ENCODE measurements around the gene IGSF9. TPM values are rescaled to one million over a fixed set of nuclear protein-coding genes. Genes with fewer than 3 reads are reported as not detected.

IGSF9 gene
- 0.16 TPM in 1 of 2 replicates, not detected in the other for total RNA-seq (2014; rRNA removed; shearing (Covaris generic))

GRCh38 chr1:159945483-159946241 is at the start of gene IGSF9:
TSS of gene IGSF9 (minus strand) at chr1:159945613. CDS start at chr1:159943454, 2,159 bp downstream.
- peaks cover 7% of the 10 kb centered on the region for H3K4me1 ChIP-seq (replicated peaks)
- DNase-seq (ENCODE audit: low read depth in 1 of 2, low spot score in 2 of 2), result peak; percentile 58 to 76
- H3K9me3 ChIP-seq (replicated peaks), result no peaks in the 10 kb centered on the region
- no peak within 1 kb of the TSS for H3K4me3 ChIP-seq
- no peak within 1 kb of the TSS for H3K27ac ChIP-seq
- peaks cover 47% of the 10 kb centered on the region for H3K27me3 ChIP-seq (replicated peaks)
- no peaks in the 10 kb centered on the region for H3K36me3 ChIP-seq

- DNase-seq (ENCODE audit: low read depth in 1 of 2, low spot score in 2 of 2), result no peak
- peaks cover 20% of the 10 kb centered on the region for H3K4me1 ChIP-seq (replicated peaks)
- H3K9me3 ChIP-seq (replicated peaks), result no peaks in the 10 kb centered on the region
- H3K4me3 ChIP-seq, result no peak overlapping the region
- no peaks in the 10 kb centered on the region for H3K36me3 ChIP-seq
- peaks cover 6% of the 10 kb centered on the region; the same call in 1 of the 2 replicates for H3K27me3 ChIP-seq (replicated peaks)
- no peak overlapping the region for H3K27ac ChIP-seq
These were observed 49.5 kb upstream of the IGSF9 start for GRCh38 chr1:159994896-159995295.

GRCh38 chr1:159993911-159994310 is 48.5 kb upstream of the IGSF9 start:
- no peak overlapping the region for H3K27ac ChIP-seq
- no peaks in the 10 kb centered on the region for H3K36me3 ChIP-seq
- H3K27me3 ChIP-seq (replicated peaks), result 0 out of 2 replicates have a peak, but pooled peaks cover 9% of the 10 kb centered on the region
- no peak for DNase-seq (ENCODE audit: low read depth in 1 of 2, low spot score in 2 of 2)
- no peaks in the 10 kb centered on the region for H3K9me3 ChIP-seq (replicated peaks)
- peaks cover 20% of the 10 kb centered on the region for H3K4me1 ChIP-seq (replicated peaks)
- H3K4me3 ChIP-seq, result no peak overlapping the region

GRCh38 chr1:159992161-159992560 is 46.7 kb upstream of the IGSF9 start:
- Histone ChIP-seq H3K27me3 (replicated peaks) (0 out of 2 replicates have a peak, but pooled peaks cover 10% of the 10 kb centered on the region), H3K9me3 (replicated peaks) (no peaks in the 10 kb centered on the region), H3K27ac (no peak overlapping the region), H3K4me3 (no peak overlapping the region), H3K36me3 (no peaks in the 10 kb centered on the region), H3K4me1 (replicated peaks) (peaks cover 20% of the 10 kb centered on the region)
- DNase-seq (ENCODE audit: low read depth in 1 of 2, low spot score in 2 of 2), result no peak

- H3K4me3 ChIP-seq, result no peak overlapping the region
- no peak overlapping the region for H3K27ac ChIP-seq
- H3K9me3 ChIP-seq (replicated peaks), result no peaks in the 10 kb centered on the region
- H3K27me3 ChIP-seq (replicated peaks), result 0 out of 2 replicates have a peak, but pooled peaks cover 10% of the 10 kb centered on the region
- no peaks in the 10 kb centered on the region for H3K36me3 ChIP-seq
- peaks cover 16% of the 10 kb centered on the region for H3K4me1 ChIP-seq (replicated peaks)
- no peak for DNase-seq (ENCODE audit: low read depth in 1 of 2, low spot score in 2 of 2)
These were observed 46.1 kb upstream of the IGSF9 start for GRCh38 chr1:159991513-159991912.

GRCh38 chr1:159990005-159990404 is 44.6 kb upstream of the IGSF9 start:
- Histone ChIP-seq H3K27me3 (replicated peaks) (0 out of 2 replicates have a peak, but pooled peaks cover 10% of the 10 kb centered on the region), H3K4me3 (no peak overlapping the region), H3K4me1 (replicated peaks) (peaks cover 12% of the 10 kb centered on the region), H3K9me3 (replicated peaks) (no peaks in the 10 kb centered on the region), H3K36me3 (no peaks in the 10 kb centered on the region), H3K27ac (no peak overlapping the region)
- DNase-seq (ENCODE audit: low read depth in 1 of 2, low spot score in 2 of 2), result no peak

GRCh38 chr1:159989581-159989980 is 44.2 kb upstream of the IGSF9 start:
- Histone ChIP-seq H3K36me3 (no peaks in the 10 kb centered on the region), H3K27ac (no peak overlapping the region), H3K27me3 (replicated peaks) (0 out of 2 replicates have a peak, but pooled peaks cover 10% of the 10 kb centered on the region), H3K4me1 (replicated peaks) (peaks cover 12% of the 10 kb centered on the region), H3K4me3 (no peak overlapping the region), H3K9me3 (replicated peaks) (no peaks in the 10 kb centered on the region)
- DNase-seq (ENCODE audit: low read depth in 1 of 2, low spot score in 2 of 2), result no peak

- Histone ChIP-seq H3K36me3 (no peaks in the 10 kb centered on the region), H3K4me1 (replicated peaks) (peaks cover 5% of the 10 kb centered on the region), H3K4me3 (no peak overlapping the region), H3K9me3 (replicated peaks) (peaks cover 8% of the 10 kb centered on the region; the same call in 1 of the 2 replicates), H3K27ac (no peak overlapping the region), H3K27me3 (replicated peaks) (peaks cover 18% of the 10 kb centered on the region)
- no peak for DNase-seq (ENCODE audit: low read depth in 1 of 2, low spot score in 2 of 2)
These were observed 42.6 kb upstream of the IGSF9 start for GRCh38 chr1:159988006-159988405.

GRCh38 chr1:159987186-159987585 is 41.8 kb upstream of the IGSF9 start:
- H3K27me3 ChIP-seq (replicated peaks), result peaks cover 18% of the 10 kb centered on the region
- H3K27ac ChIP-seq, result no peak overlapping the region
- H3K4me1 ChIP-seq (replicated peaks), result peaks cover 5% of the 10 kb centered on the region

GRCh38 chr1:159986531-159986930 is 41.1 kb upstream of the IGSF9 start:
- peaks cover 10% of the 10 kb centered on the region; the same call in 1 of the 2 replicates for H3K9me3 ChIP-seq (replicated peaks)
- peaks cover 15% of the 10 kb centered on the region for H3K27me3 ChIP-seq (replicated peaks)
- peaks cover 4% of the 10 kb centered on the region for H3K4me1 ChIP-seq (replicated peaks)
- H3K27ac ChIP-seq, result no peak overlapping the region
- H3K4me3 ChIP-seq, result no peak overlapping the region
- DNase-seq (ENCODE audit: low read depth in 1 of 2, low spot score in 2 of 2), result no peak
- no peaks in the 10 kb centered on the region for H3K36me3 ChIP-seq

More at GRCh38 chr1:159987186-159987585, 41.8 kb upstream of the IGSF9 start:
- DNase-seq (ENCODE audit: low read depth in 1 of 2, low spot score in 2 of 2), result no peak
- Histone ChIP-seq H3K4me3 (no peak overlapping the region), H3K36me3 (no peaks in the 10 kb centered on the region), H3K9me3 (replicated peaks) (peaks cover 8% of the 10 kb centered on the region; the same call in 1 of the 2 replicates)

GRCh38 chr1:159986093-159986492 is 40.7 kb upstream of the IGSF9 start:
- no peak for DNase-seq (ENCODE audit: low read depth in 1 of 2, low spot score in 2 of 2)
- peaks cover under 1% of the 10 kb centered on the region; the same call in 1 of the 2 replicates for H3K4me1 ChIP-seq (replicated peaks)
- H3K27me3 ChIP-seq (replicated peaks), result peaks cover 15% of the 10 kb centered on the region
- peaks cover 10% of the 10 kb centered on the region; the same call in 1 of the 2 replicates for H3K9me3 ChIP-seq (replicated peaks)
- no peak overlapping the region for H3K4me3 ChIP-seq
- no peaks in the 10 kb centered on the region for H3K36me3 ChIP-seq
- H3K27ac ChIP-seq, result no peak overlapping the region

- H3K9me3 ChIP-seq (replicated peaks), result peaks cover 10% of the 10 kb centered on the region; the same call in 1 of the 2 replicates
- peaks cover 15% of the 10 kb centered on the region for H3K27me3 ChIP-seq (replicated peaks)
- no peak overlapping the region for H3K4me3 ChIP-seq
- H3K36me3 ChIP-seq, result no peaks in the 10 kb centered on the region
- no peak overlapping the region for H3K27ac ChIP-seq
- DNase-seq (ENCODE audit: low read depth in 1 of 2, low spot score in 2 of 2), result no peak
- H3K4me1 ChIP-seq (replicated peaks), result no peaks in the 10 kb centered on the region
These were observed 40.1 kb upstream of the IGSF9 start for GRCh38 chr1:159985473-159985872.

GRCh38 chr1:159983681-159984080 is 38.3 kb upstream of the IGSF9 start:
- DNase-seq (ENCODE audit: low read depth in 1 of 2, low spot score in 2 of 2), result peak in 1 of 2 experiments; percentile 17

GRCh38 chr1:159982280-159982679 is 36.9 kb upstream of the IGSF9 start:
- Histone ChIP-seq H3K9me3 (replicated peaks) (peaks cover 12% of the 10 kb centered on the region; the same call in 1 of the 2 replicates), H3K36me3 (no peaks in the 10 kb centered on the region)

More at GRCh38 chr1:159983681-159984080, 38.3 kb upstream of the IGSF9 start:
- no peaks in the 10 kb centered on the region for H3K4me1 ChIP-seq (replicated peaks)
- no peak overlapping the region for H3K4me3 ChIP-seq
- peaks cover 15% of the 10 kb centered on the region for H3K27me3 ChIP-seq (replicated peaks)
- H3K27ac ChIP-seq, result no peak overlapping the region
- H3K9me3 ChIP-seq (replicated peaks), result peaks cover 12% of the 10 kb centered on the region; the same call in 1 of the 2 replicates
- no peaks in the 10 kb centered on the region for H3K36me3 ChIP-seq

More at GRCh38 chr1:159982280-159982679, 36.9 kb upstream of the IGSF9 start:
- H3K27me3 ChIP-seq (replicated peaks), result peaks cover 16% of the 10 kb centered on the region
- DNase-seq (ENCODE audit: low read depth in 1 of 2, low spot score in 2 of 2), result peak in 1 of 2 experiments; percentile 11
- no peaks in the 10 kb centered on the region for H3K4me1 ChIP-seq (replicated peaks)
- H3K4me3 ChIP-seq, result no peak overlapping the region
- no peak overlapping the region for H3K27ac ChIP-seq

Data from SJSA1 (cell line).